ENCODE measurements around the gene ABI3.

GRCh38 chr17:49223168-49223516 lies 12.6 kb downstream of the ABI3 start:
- TF ChIP-seq EZH2 (IDR thresholded peaks at IDR 0.05; ENCODE audit: borderline replicate concordance, insufficient read depth, low read length, poor library complexity, severe bottlenecking) (no peak), CTCF (IDR thresholded peaks at IDR 0.05; ENCODE audit: poor library complexity, severe bottlenecking) (no peak), RAD21 (conservative IDR thresholded peaks at IDR 0.05) (no peak), TAF1 (IDR thresholded peaks at IDR 0.05; ENCODE audit: low read depth) (no peak), POLR2AphosphoS5 (IDR thresholded peaks at IDR 0.05) (no peak), EP300 (conservative IDR thresholded peaks at IDR 0.05; ENCODE audit: poor library complexity, severe bottlenecking) (no peak)
